ENCODE measurements around the gene UBQLN3.

Gene UBQLN3

GRCh38 chr11:5509803-5510202 is at the start of gene UBQLN3:
UBQLN3 (minus strand) TSS chr11:5509957; CDS start chr11:5509558, 399 bp downstream.
- DNase-seq (ENCODE audit: low read depth in 2 of 2): no peak

GRCh38 chr11:5557751-5558150 is 48.0 kb upstream of the UBQLN3 start:
- no peak for DNase-seq (ENCODE audit: low read depth in 2 of 2)

GRCh38 chr11:5556596-5557188 is 46.9 kb upstream of the UBQLN3 start:
- DNase-seq (ENCODE audit: low read depth in 2 of 2): no peak

GRCh38 chr11:5553343-5553742 is 43.6 kb upstream of the UBQLN3 start:
- DNase-seq (ENCODE audit: low read depth in 2 of 2): no peak

- DNase-seq (ENCODE audit: low read depth in 2 of 2): no peak
These were observed 40.8 kb upstream of the UBQLN3 start for GRCh38 chr11:5550440-5551095.

- DNase-seq (ENCODE audit: low read depth in 2 of 2): no peak
These were observed 38.7 kb upstream of the UBQLN3 start, which contains the start of gene OR52H1 for GRCh38 chr11:5548440-5548839. OR52H1 (minus strand) TSS chr11:5548540; CDS start chr11:5545505, 3,035 bp downstream.

GRCh38 chr11:5547982-5548381 is 38.2 kb upstream of the UBQLN3 start:
- no peak for DNase-seq (ENCODE audit: low read depth in 2 of 2)

GRCh38 chr11:5546457-5546856 is 36.7 kb upstream of the UBQLN3 start:
- DNase-seq (ENCODE audit: low read depth in 2 of 2): no peak

GRCh38 chr11:5541427-5541826 is 31.7 kb upstream of the UBQLN3 start:
- no peak for DNase-seq (ENCODE audit: low read depth in 2 of 2)

- no peak for DNase-seq (ENCODE audit: low read depth in 2 of 2)
These were observed 26.7 kb upstream of the UBQLN3 start for GRCh38 chr11:5536482-5536881.

- DNase-seq (ENCODE audit: low read depth in 2 of 2): no peak
These were observed 24.3 kb upstream of the UBQLN3 start for GRCh38 chr11:5534046-5534445.

GRCh38 chr11:5531053-5531831 is 21.5 kb upstream of the UBQLN3 start:
- DNase-seq (ENCODE audit: low read depth in 2 of 2): no peak

- no peak for DNase-seq (ENCODE audit: low read depth in 2 of 2)
These were observed 18.7 kb upstream of the UBQLN3 start for GRCh38 chr11:5528495-5528894.

GRCh38 chr11:5527716-5528115 is 18.0 kb upstream of the UBQLN3 start:
- no peak for DNase-seq (ENCODE audit: low read depth in 2 of 2)

- no peak for DNase-seq (ENCODE audit: low read depth in 2 of 2)
These were observed 15.0 kb upstream of the UBQLN3 start for GRCh38 chr11:5524756-5525155.

GRCh38 chr11:5522308-5522707 is 12.6 kb upstream of the UBQLN3 start:
- DNase-seq (ENCODE audit: low read depth in 2 of 2): no peak

GRCh38 chr11:5521540-5521939 is 11.8 kb upstream of the UBQLN3 start:
- DNase-seq (ENCODE audit: low read depth in 2 of 2): no peak

GRCh38 chr11:5516599-5516998 is 6.8 kb upstream of the UBQLN3 start, which contains the start of gene UBQLNL:
UBQLNL (minus strand) TSS chr11:5516699; CDS start chr11:5516441, 258 bp downstream.
- DNase-seq (ENCODE audit: low read depth in 2 of 2): no peak

- no peak for DNase-seq (ENCODE audit: low read depth in 2 of 2)
These were observed 5.1 kb upstream of the UBQLN3 start for GRCh38 chr11:5514841-5515240.

- DNase-seq (ENCODE audit: low read depth in 2 of 2): no peak
These were observed 1.2 kb downstream of the UBQLN3 start for GRCh38 chr11:5508605-5509004.

GRCh38 chr11:5507933-5508305 is 1.8 kb downstream of the UBQLN3 start:
- no peak for DNase-seq (ENCODE audit: low read depth in 2 of 2)

- no peak for DNase-seq (ENCODE audit: low read depth in 2 of 2)
These were observed 2.4 kb downstream of the UBQLN3 start for GRCh38 chr11:5507177-5507932.

Measured in stimulated activated CD4-positive, alpha-beta T cell treated with anti-CD3 and anti-CD28 coated beads, Interleukin-1b, Interleukin-23, amount 100 ng/mL, for 1 hour (primary cell).